ENCODE measurements around the gene TMEM243. TPM values are rescaled to one million over a fixed set of nuclear protein-coding genes. Genes with fewer than 3 reads are reported as not detected.
"Not testable (repeated sequence)": the region's sequence is repeated elsewhere in the genome, so short reads cannot be mapped to it uniquely, and the experiment has no call there.

Gene TMEM243
- total and polyA plus RNA-seq, 2 experiments from 2014 or later = 44.5 to 82.5 TPM

DNA sequence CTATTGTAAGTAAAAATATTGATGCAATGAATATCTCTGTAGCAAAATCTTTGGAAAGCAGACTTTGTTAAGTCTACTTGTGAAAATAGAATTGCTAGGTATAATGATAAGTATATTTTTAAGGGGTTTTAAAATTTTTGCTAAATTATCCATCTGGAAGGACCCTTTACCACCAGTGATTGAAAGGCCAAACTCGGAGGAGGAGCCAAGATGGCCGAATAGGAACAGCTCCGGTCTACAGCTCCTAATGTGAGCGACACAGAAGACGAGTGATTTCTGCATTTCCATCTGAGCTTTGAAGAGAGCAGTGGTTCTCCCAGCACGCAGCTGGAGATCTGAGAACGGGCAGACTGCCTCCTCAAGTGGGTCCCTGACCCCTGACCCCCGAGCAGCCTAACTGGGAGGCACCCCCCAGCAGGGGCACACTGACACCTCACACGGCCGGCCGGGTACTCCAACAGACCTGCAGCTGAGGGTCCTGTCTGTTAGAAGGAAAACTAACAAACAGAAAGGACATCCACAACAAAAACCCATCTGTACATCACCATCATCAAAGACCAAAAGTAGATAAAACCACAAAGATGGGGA lies 19.0 kb upstream of the TMEM243 start:
- H3F3A ChIP-seq (replicated peaks; ENCODE audit: low read depth); H3K27me3 Mint-ChIP-seq (ENCODE audit: insufficient read depth, low read depth, poor library complexity): not testable (repeated sequence)

DNA sequence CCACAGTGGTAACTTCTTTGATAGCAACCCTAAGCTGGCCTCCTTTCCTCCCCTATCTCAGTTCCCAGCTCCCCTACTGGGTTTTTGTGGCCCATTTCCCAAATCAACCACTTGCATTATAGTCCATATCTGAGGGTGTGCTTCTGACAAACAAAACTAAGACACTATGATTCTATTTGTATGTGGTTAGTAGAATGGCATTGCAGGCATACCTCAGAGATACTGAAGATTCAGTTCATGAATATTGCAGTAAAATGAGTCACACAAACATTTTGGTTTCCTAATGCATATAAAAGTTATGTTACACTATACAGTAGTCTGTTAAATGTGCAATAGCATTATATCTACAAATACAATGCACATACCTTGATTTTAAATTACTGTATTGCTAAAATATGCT lies 15.4 kb upstream of the TMEM243 start:
- Histone ChIP-seq H3K27me3 (ENCODE audit: insufficient read depth) (no peaks in the 10 kb centered on the region), H3K4me1 (ENCODE audit: insufficient read depth) (no peaks in the 10 kb centered on the region), H3K9me2 (ENCODE audit: insufficient read depth) (no peaks in the 10 kb centered on the region), H3K27ac (ENCODE audit: low read depth) (no peak overlapping the region), H3K4me2 (no peak overlapping the region), H2AFZ (no peak overlapping the region), H3K79me2 (replicated peaks; ENCODE audit: insufficient read depth) (no peaks in the 10 kb centered on the region), H4K20me1 (replicated peaks; ENCODE audit: insufficient read depth) (no peaks in the 10 kb centered on the region), H3F3A (replicated peaks; ENCODE audit: low read depth) (no peaks in the 10 kb centered on the region), H3K4me3 (no peak overlapping the region), H3K36me3 (ENCODE audit: insufficient read depth) (no peaks in the 10 kb centered on the region)
- no peaks in the 10 kb centered on the region for H3K4me1 Mint-ChIP-seq
- H3K4me3 Mint-ChIP-seq = no peak overlapping the region
- DNase-seq (ENCODE audit: low spot score) (no peak), ATAC-seq (no peak)
- H3K9me3 Mint-ChIP-seq = peaks cover 3% of the 10 kb centered on the region; the same call in 2 of the 3 replicates
- H3K27me3 Mint-ChIP-seq (ENCODE audit: insufficient read depth, low read depth, poor library complexity) = peaks cover 2% of the 10 kb centered on the region
- no peak overlapping the region for H3K27ac Mint-ChIP-seq
- no peaks in the 10 kb centered on the region for H3K36me3 Mint-ChIP-seq (ENCODE audit: low read depth)
- TF ChIP-seq EZH2 (IDR thresholded peaks at IDR 0.05; ENCODE audit: low read depth, unreplicated experiment) = no peak
- TF ChIP-seq, protein P1, sequence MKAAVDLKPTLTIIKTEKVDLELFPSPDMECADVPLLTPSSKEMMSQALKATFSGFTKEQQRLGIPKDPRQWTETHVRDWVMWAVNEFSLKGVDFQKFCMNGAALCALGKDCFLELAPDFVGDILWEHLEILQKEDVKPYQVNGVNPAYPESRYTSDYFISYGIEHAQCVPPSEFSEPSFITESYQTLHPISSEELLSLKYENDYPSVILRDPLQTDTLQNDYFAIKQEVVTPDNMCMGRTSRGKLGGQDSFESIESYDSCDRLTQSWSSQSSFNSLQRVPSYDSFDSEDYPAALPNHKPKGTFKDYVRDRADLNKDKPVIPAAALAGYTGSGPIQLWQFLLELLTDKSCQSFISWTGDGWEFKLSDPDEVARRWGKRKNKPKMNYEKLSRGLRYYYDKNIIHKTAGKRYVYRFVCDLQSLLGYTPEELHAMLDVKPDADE (IDR thresholded peaks at IDR 0.05) = no peak
- TF ChIP-seq STAT1 (IDR thresholded peaks at IDR 0.05; ENCODE audit: unreplicated experiment) = no peak
- TF ChIP-seq, protein P2, sequence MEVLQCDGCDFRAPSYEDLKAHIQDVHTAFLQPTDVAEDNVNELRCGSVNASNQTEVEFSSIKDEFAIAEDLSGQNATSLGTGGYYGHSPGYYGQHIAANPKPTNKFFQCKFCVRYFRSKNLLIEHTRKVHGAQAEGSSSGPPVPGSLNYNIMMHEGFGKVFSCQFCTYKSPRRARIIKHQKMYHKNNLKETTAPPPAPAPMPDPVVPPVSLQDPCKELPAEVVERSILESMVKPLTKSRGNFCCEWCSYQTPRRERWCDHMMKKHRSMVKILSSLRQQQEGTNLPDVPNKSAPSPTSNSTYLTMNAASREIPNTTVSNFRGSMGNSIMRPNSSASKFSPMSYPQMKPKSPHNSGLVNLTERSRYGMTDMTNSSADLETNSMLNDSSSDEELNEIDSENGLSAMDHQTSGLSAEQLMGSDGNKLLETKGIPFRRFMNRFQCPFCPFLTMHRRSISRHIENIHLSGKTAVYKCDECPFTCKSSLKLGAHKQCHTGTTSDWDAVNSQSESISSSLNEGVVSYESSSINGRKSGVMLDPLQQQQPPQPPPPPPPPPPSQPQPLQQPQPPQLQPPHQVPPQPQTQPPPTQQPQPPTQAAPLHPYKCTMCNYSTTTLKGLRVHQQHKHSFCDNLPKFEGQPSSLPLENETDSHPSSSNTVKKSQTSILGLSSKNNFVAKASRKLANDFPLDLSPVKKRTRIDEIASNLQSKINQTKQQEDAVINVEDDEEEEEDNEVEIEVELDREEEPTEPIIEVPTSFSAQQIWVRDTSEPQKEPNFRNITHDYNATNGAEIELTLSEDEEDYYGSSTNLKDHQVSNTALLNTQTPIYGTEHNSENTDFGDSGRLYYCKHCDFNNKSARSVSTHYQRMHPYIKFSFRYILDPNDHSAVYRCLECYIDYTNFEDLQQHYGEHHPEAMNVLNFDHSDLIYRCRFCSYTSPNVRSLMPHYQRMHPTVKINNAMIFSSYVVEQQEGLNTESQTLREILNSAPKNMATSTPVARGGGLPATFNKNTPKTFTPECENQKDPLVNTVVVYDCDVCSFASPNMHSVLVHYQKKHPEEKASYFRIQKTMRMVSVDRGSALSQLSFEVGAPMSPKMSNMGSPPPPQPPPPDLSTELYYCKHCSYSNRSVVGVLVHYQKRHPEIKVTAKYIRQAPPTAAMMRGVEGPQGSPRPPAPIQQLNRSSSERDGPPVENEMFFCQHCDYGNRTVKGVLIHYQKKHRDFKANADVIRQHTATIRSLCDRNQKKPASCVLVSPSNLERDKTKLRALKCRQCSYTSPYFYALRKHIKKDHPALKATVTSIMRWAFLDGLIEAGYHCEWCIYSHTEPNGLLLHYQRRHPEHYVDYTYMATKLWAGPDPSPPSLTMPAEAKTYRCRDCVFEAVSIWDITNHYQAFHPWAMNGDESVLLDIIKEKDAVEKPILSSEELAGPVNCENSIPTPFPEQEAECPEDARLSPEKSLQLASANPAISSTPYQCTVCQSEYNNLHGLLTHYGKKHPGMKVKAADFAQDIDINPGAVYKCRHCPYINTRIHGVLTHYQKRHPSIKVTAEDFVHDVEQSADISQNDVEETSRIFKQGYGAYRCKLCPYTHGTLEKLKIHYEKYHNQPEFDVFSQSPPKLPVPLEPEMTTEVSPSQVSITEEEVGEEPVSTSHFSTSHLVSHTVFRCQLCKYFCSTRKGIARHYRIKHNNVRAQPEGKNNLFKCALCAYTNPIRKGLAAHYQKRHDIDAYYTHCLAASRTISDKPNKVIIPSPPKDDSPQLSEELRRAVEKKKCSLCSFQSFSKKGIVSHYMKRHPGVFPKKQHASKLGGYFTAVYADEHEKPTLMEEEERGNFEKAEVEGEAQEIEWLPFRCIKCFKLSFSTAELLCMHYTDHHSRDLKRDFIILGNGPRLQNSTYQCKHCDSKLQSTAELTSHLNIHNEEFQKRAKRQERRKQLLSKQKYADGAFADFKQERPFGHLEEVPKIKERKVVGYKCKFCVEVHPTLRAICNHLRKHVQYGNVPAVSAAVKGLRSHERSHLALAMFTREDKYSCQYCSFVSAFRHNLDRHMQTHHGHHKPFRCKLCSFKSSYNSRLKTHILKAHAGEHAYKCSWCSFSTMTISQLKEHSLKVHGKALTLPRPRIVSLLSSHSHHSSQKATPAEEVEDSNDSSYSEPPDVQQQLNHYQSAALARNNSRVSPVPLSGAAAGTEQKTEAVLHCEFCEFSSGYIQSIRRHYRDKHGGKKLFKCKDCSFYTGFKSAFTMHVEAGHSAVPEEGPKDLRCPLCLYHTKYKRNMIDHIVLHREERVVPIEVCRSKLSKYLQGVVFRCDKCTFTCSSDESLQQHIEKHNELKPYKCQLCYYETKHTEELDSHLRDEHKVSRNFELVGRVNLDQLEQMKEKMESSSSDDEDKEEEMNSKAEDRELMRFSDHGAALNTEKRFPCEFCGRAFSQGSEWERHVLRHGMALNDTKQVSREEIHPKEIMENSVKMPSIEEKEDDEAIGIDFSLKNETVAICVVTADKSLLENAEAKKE (CRISPR knock-in tag; IDR thresholded peaks at IDR 0.05) = no peak
- no peak for TF ChIP-seq CREB1 (CRISPR knock-in tag; IDR thresholded peaks at IDR 0.05; ENCODE audit: low read depth)
- TF ChIP-seq, protein P3, sequence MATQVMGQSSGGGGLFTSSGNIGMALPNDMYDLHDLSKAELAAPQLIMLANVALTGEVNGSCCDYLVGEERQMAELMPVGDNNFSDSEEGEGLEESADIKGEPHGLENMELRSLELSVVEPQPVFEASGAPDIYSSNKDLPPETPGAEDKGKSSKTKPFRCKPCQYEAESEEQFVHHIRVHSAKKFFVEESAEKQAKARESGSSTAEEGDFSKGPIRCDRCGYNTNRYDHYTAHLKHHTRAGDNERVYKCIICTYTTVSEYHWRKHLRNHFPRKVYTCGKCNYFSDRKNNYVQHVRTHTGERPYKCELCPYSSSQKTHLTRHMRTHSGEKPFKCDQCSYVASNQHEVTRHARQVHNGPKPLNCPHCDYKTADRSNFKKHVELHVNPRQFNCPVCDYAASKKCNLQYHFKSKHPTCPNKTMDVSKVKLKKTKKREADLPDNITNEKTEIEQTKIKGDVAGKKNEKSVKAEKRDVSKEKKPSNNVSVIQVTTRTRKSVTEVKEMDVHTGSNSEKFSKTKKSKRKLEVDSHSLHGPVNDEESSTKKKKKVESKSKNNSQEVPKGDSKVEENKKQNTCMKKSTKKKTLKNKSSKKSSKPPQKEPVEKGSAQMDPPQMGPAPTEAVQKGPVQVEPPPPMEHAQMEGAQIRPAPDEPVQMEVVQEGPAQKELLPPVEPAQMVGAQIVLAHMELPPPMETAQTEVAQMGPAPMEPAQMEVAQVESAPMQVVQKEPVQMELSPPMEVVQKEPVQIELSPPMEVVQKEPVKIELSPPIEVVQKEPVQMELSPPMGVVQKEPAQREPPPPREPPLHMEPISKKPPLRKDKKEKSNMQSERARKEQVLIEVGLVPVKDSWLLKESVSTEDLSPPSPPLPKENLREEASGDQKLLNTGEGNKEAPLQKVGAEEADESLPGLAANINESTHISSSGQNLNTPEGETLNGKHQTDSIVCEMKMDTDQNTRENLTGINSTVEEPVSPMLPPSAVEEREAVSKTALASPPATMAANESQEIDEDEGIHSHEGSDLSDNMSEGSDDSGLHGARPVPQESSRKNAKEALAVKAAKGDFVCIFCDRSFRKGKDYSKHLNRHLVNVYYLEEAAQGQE (IDR thresholded peaks at IDR 0.05; ENCODE audit: unreplicated experiment) = no peak
- TF ChIP-seq POLR2AphosphoS5 (IDR thresholded peaks at IDR 0.05; ENCODE audit: low read depth) = no peak
- no peak for TF ChIP-seq JUNB (IDR thresholded peaks at IDR 0.05; ENCODE audit: unreplicated experiment)
- no peak for TF ChIP-seq ZNF114 (CRISPR knock-in tag; IDR thresholded peaks at IDR 0.05)
- TF ChIP-seq ZNF331 (CRISPR knock-in tag; IDR thresholded peaks at IDR 0.05; ENCODE audit: low read depth) = no peak
- no peak for TF ChIP-seq NANOG (IDR thresholded peaks at IDR 0.05; ENCODE audit: borderline replicate concordance)
- no peak for TF ChIP-seq EZH2phosphoT487 (IDR thresholded peaks at IDR 0.05; ENCODE audit: unreplicated experiment)

More for the DNA sequence above, 19.0 kb upstream of the TMEM243 start:
- not testable (repeated sequence) for DNase-seq (ENCODE audit: low spot score); H3K36me3 ChIP-seq (ENCODE audit: insufficient read depth); H3K27me3 ChIP-seq (ENCODE audit: insufficient read depth); H3K4me2 ChIP-seq; H3K4me3 Mint-ChIP-seq; ATAC-seq; H3K9me3 Mint-ChIP-seq; H3K4me1 ChIP-seq (ENCODE audit: insufficient read depth); H3K36me3 Mint-ChIP-seq (ENCODE audit: low read depth); H3K4me1 Mint-ChIP-seq; H3K4me3 ChIP-seq; H3K27ac Mint-ChIP-seq; H4K20me1 ChIP-seq (replicated peaks; ENCODE audit: insufficient read depth); H3K79me2 ChIP-seq (replicated peaks; ENCODE audit: insufficient read depth); H3K9me2 ChIP-seq (ENCODE audit: insufficient read depth); H3K27ac ChIP-seq (ENCODE audit: low read depth); H2AFZ ChIP-seq

Measured in GM23338 (cell line).